ENCODE results near the gene CLCF1. TPM values are rescaled to one million over a fixed set of nuclear protein-coding genes. Genes with fewer than 3 reads are reported as not detected.

CLCF1 gene
- total and polyA plus RNA-seq, 8 donors: 7.3 to 15.3 (median 11.9) TPM

GRCh38 chr11:67337257-67337656, 36.1 kb downstream of the CLCF1 start:
- intact Hi-C loops (cut with DNase I): no loop called here
- TF ChIP-seq CTCF (IDR thresholded peaks at IDR 0.05): no peak
- Histone ChIP-seq H3K4me3 (no peak overlapping the region), H3K36me3 (no peaks in the 10 kb centered on the region), H3K27ac (no peak overlapping the region), H3K27me3 (no peaks in the 10 kb centered on the region), H3K9me3 (no peaks in the 10 kb centered on the region), H3K4me1 (no peaks in the 10 kb centered on the region)
- DNase-seq (no peak), ATAC-seq (no peak)

- ATAC-seq (no peak), DNase-seq (no peak)
- no peak overlapping the region for H3K27ac ChIP-seq
- H3K36me3 ChIP-seq: no peaks in the 10 kb centered on the region
- no peak for TF ChIP-seq CTCF (IDR thresholded peaks at IDR 0.05)
- H3K4me1 ChIP-seq: no peaks in the 10 kb centered on the region
- intact Hi-C loops (cut with DNase I): no loop called here
- no peak overlapping the region for H3K4me3 ChIP-seq
- no peaks in the 10 kb centered on the region for H3K9me3 ChIP-seq
- no peaks in the 10 kb centered on the region for H3K27me3 ChIP-seq
Measured at GRCh38 chr11:67332081-67332691, 41.2 kb downstream of the CLCF1 start.

GRCh38 chr11:67323526-67323925, 49.9 kb downstream of the CLCF1 start:
- Histone ChIP-seq H3K36me3 (no peaks in the 10 kb centered on the region), H3K4me1 (peaks cover 0 to 3% of the 10 kb centered on the region in 2 donors), H3K9me3 (no peaks in the 10 kb centered on the region), H3K27me3 (no peaks in the 10 kb centered on the region), H3K27ac (no peak overlapping the region), H3K4me3 (no peak overlapping the region)
- intact Hi-C loops (cut with DNase I): no loop called here
- TF ChIP-seq CTCF (IDR thresholded peaks at IDR 0.05): no peak
- ATAC-seq (no peak), DNase-seq (no peak)

- H3K9me3 ChIP-seq: no peaks in the 10 kb centered on the region
- DNase-seq: no peak
- peaks cover 0 to 10% of the 10 kb centered on the region in 2 donors for H3K4me1 ChIP-seq
- no peak overlapping the region for H3K27ac ChIP-seq
- no peak for ATAC-seq
- intact Hi-C loops (cut with DNase I): no loop called here
- H3K4me3 ChIP-seq: no peak overlapping the region
- no peak for TF ChIP-seq CTCF (IDR thresholded peaks at IDR 0.05)
- H3K36me3 ChIP-seq: no peaks in the 10 kb centered on the region
- no peaks in the 10 kb centered on the region for H3K27me3 ChIP-seq
Measured at GRCh38 chr11:67322049-67322448, 51.3 kb downstream of the CLCF1 start.

GRCh38 chr11:67321313-67321871, 52.0 kb downstream of the CLCF1 start:
- Histone ChIP-seq H3K27me3 (no peaks in the 10 kb centered on the region), H3K27ac (no peak overlapping the region), H3K4me1 (peaks cover 0 to 14% of the 10 kb centered on the region in 2 donors), H3K9me3 (no peaks in the 10 kb centered on the region), H3K36me3 (no peaks in the 10 kb centered on the region), H3K4me3 (no peak overlapping the region)
- intact Hi-C loops (cut with DNase I): no loop called here
- no peak for ATAC-seq
- no peak for DNase-seq
- no peak for TF ChIP-seq CTCF (IDR thresholded peaks at IDR 0.05)
